K562 (cell line): Measurements from ENCODE around the gene NAA10. TPM values are rescaled to one million over a fixed set of nuclear protein-coding genes. Genes with fewer than 3 reads are reported as not detected.

Experiments
- CBFA2T2 ChIP-seq: fragments of 450-650 bp; conservative IDR thresholded peaks from 2 replicates; pipeline ENCODE4 v1.6.1; 2017; ENCODE audit warnings: mild to moderate bottlenecking
- CBFA2T3 ChIP-seq: fragments of 450-650 bp; IDR thresholded peaks from 2 replicates; pipeline ENCODE4 v1.6.1; 2017
- CHCHD3 ChIP-seq: fragments of 250-450 bp; sonication (Bioruptor Pico); IDR thresholded peaks from 2 replicates; pipeline ENCODE4 v2.1.2; 2022; ENCODE audit warnings: mild to moderate bottlenecking
- CREBBP ChIP-seq: IDR thresholded peaks from one replicate; pipeline ENCODE4 v1.6.1; 2012; ENCODE audit warnings: low read depth, mild to moderate bottlenecking, control low read depth, inconsistent platforms, low read length
- CREM ChIP-seq: IDR thresholded peaks from 2 replicates; pipeline ENCODE4 v1.6.1; 2014; ENCODE audit warnings: antibody characterized with exemption, low read depth
- MAX ChIP-seq: sonication (generic); formaldehyde crosslinking; IDR thresholded peaks from 2 replicates; pipeline ENCODE4 v1.9.0; 2022; ENCODE audit warnings: mild to moderate bottlenecking, missing genetic modification reagents
- MCM5 ChIP-seq: fragments of 450-650 bp; IDR thresholded peaks from 2 replicates; pipeline ENCODE4 v1.6.1; 2016; ENCODE audit warnings: low read depth
- NFXL1 ChIP-seq: fragments of 450-650 bp; formaldehyde crosslinking; IDR thresholded peaks from 2 replicates; pipeline ENCODE4 v1.4.0; 2021; ENCODE audit warnings: mild to moderate bottlenecking
- NR2F6 ChIP-seq: fragments of 450-650 bp; formaldehyde crosslinking; IDR thresholded peaks from 2 replicates; pipeline ENCODE4 v1.4.0; 2020; ENCODE audit warnings: mild to moderate bottlenecking
- STAT6 ChIP-seq: sonication (generic); formaldehyde crosslinking; IDR thresholded peaks from 2 replicates; pipeline ENCODE4 v1.8.1; 2023; ENCODE audit warnings: mild to moderate bottlenecking, missing genetic modification reagents
- TCF7 ChIP-seq: sonication (generic); IDR thresholded peaks from 2 replicates; pipeline ENCODE4 v1.6.1; 2016; ENCODE audit warnings: antibody characterized with exemption, borderline replicate concordance
- YY1 ChIP-seq, 3 experiments: IDR thresholded peaks; 2 replicates each; pipeline ENCODE4 v1.6.1; 2011; ENCODE audit warnings: low read length in 2 of 3, mild to moderate bottlenecking in 2 of 3, moderate library complexity in 2 of 3, borderline replicate concordance in 1 of 3, control low read depth in 1 of 3, low read depth in 1 of 3; ENCODE audit not compliant: insufficient read depth in 3 of 3, insufficient replicate concordance in 2 of 3, control insufficient read depth in 1 of 3, insufficient read length in 1 of 3; ENCODE audit errors: extremely low read depth in 1 of 3
- polyA plus RNA-seq, 8 experiments: library from polyadenylated mRNA; depleted of rRNA in 4 of 8; stranded (reverse) in 5 of 8; unstranded in 3 of 8; fragments of >200 nt; fragmentation: Nextera tagmentation in 2 of 8; fragmentation: Illumina TruSeq in 1 of 8; extraction: Ambion mirVana in 2 of 8; extraction: Trizol in 1 of 8; gene quantifications; 2 replicates each; pipeline versions ENCODE4 v1.2.1 to v1.2.3, GENCODE V29; 2011 to 2014; ENCODE audit warnings: inconsistent platforms in 1 of 8, missing spikeins in 1 of 8
- total RNA-seq, 7 experiments: library from RNA; depleted of rRNA in 6 of 7; stranded (reverse); fragments of >200 nt in 6 of 7; fragmentation: Illumina TruSeq in 2 of 7; extraction: Trizol in 2 of 7; gene quantifications; 2 replicates each; pipeline versions ENCODE4 v1.2.1 to v1.2.3, GENCODE V29; 2011 to 2021; ENCODE audit warnings: low replicate concordance in 1 of 7
- TF ChIP-seq, protein P1 (sequence below), 2 experiments: fragments of 450-650 bp in 1 of 2; IDR thresholded peaks; 2 replicates each; pipeline ENCODE4 v1.6.1; 2011 to 2017; ENCODE audit warnings: low read depth in 2 of 2, antibody characterized with exemption in 1 of 2, borderline replicate concordance in 1 of 2, low read length in 1 of 2, mild to moderate bottlenecking in 1 of 2, mixed read lengths in 1 of 2; ENCODE audit not compliant: control insufficient read depth in 1 of 2
- TF ChIP-seq, protein P2 (sequence below): fragments of 250-450 bp; sonication (Bioruptor Pico); IDR thresholded peaks from 2 replicates; pipeline ENCODE4 v1.4.0; 2020; ENCODE audit warnings: mild to moderate bottlenecking
- TF ChIP-seq, protein P3 (sequence below), 2 experiments: fragments of 450-650 bp in 1 of 2; sonication (generic) in 1 of 2; formaldehyde crosslinking in 1 of 2; IDR thresholded peaks in 1 of 2; conservative IDR thresholded peaks in 1 of 2; 2 replicates each; pipeline versions ENCODE4 v1.6.1 to v1.8.1; 2016 to 2023; ENCODE audit warnings: mild to moderate bottlenecking in 2 of 2, moderate library complexity in 2 of 2, inconsistent platforms in 1 of 2, missing genetic modification reagents in 1 of 2

The NAA10 gene
- total and polyA plus RNA-seq, 9 of the 15 experiments (the other 6 are each of a cell fraction or from before 2014, with no cell fraction given): 11.1 to 250 (median 134) TPM

- TF ChIP-seq CBFA2T3: no peak
- TF ChIP-seq, protein P1, sequence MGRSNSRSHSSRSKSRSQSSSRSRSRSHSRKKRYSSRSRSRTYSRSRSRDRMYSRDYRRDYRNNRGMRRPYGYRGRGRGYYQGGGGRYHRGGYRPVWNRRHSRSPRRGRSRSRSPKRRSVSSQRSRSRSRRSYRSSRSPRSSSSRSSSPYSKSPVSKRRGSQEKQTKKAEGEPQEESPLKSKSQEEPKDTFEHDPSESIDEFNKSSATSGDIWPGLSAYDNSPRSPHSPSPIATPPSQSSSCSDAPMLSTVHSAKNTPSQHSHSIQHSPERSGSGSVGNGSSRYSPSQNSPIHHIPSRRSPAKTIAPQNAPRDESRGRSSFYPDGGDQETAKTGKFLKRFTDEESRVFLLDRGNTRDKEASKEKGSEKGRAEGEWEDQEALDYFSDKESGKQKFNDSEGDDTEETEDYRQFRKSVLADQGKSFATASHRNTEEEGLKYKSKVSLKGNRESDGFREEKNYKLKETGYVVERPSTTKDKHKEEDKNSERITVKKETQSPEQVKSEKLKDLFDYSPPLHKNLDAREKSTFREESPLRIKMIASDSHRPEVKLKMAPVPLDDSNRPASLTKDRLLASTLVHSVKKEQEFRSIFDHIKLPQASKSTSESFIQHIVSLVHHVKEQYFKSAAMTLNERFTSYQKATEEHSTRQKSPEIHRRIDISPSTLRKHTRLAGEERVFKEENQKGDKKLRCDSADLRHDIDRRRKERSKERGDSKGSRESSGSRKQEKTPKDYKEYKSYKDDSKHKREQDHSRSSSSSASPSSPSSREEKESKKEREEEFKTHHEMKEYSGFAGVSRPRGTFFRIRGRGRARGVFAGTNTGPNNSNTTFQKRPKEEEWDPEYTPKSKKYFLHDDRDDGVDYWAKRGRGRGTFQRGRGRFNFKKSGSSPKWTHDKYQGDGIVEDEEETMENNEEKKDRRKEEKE (IDR thresholded peaks at IDR 0.05; ENCODE audit: borderline replicate concordance in 1 of 2, control insufficient read depth in 1 of 2, low read depth in 2 of 2, low read length in 1 of 2): no peak
- TF ChIP-seq CHCHD3: no peak
- TF ChIP-seq, protein P2, sequence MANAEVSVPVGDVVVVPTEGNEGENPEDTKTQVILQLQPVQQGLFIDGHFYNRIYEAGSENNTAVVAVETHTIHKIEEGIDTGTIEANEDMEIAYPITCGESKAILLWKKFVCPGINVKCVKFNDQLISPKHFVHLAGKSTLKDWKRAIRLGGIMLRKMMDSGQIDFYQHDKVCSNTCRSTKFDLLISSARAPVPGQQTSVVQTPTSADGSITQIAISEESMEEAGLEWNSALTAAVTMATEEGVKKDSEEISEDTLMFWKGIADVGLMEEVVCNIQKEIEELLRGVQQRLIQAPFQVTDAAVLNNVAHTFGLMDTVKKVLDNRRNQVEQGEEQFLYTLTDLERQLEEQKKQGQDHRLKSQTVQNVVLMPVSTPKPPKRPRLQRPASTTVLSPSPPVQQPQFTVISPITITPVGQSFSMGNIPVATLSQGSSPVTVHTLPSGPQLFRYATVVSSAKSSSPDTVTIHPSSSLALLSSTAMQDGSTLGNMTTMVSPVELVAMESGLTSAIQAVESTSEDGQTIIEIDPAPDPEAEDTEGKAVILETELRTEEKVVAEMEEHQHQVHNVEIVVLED (CRISPR knock-in tag): peak; percentile 82
- TF ChIP-seq CREM: no peak
- TF ChIP-seq NFXL1 (CRISPR knock-in tag): no peak
- no peak for TF ChIP-seq STAT6 (CRISPR knock-in tag)
- TF ChIP-seq, protein P3, sequence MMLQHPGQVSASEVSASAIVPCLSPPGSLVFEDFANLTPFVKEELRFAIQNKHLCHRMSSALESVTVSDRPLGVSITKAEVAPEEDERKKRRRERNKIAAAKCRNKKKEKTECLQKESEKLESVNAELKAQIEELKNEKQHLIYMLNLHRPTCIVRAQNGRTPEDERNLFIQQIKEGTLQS (IDR thresholded peaks at IDR 0.05): no peak
- TF ChIP-seq, protein P3 (CRISPR knock-in tag; conservative IDR thresholded peaks at IDR 0.05): no peak
- no peak for TF ChIP-seq TCF7
- peak in 2 of 3 experiments; percentile 38 to 63 for TF ChIP-seq YY1 (IDR thresholded peaks at IDR 0.05; ENCODE audit: borderline replicate concordance in 1 of 3, control insufficient read depth in 1 of 3, extremely low read depth in 1 of 3, insufficient read depth in 3 of 3, insufficient read length in 1 of 3, insufficient replicate concordance in 2 of 3, low read depth in 1 of 3, low read length in 2 of 3)
- TF ChIP-seq MCM5: no peak
- no peak for TF ChIP-seq CREBBP
- TF ChIP-seq MAX: peak; percentile 80
- no peak for TF ChIP-seq NR2F6 (CRISPR knock-in tag)
- peak; percentile 70 for TF ChIP-seq CBFA2T2
These were observed 6.7 kb downstream of the NAA10 start (continued) for GRCh38 chrX:153927922-153928760.
